GM21737 (cell line): ENCODE measurements around the gene TOGARAM1.

Source experiments
- ATAC-seq: cut with Tn5 transposase; IDR thresholded peaks from one replicate; pipeline ENCODE4 v1.9.1; 2021; ENCODE audit warnings: mild to moderate bottlenecking, moderate library complexity; ENCODE audit not compliant: unreplicated experiment

The TOGARAM1 gene

GRCh38 chr14:45083976-45084722 is 122.2 kb downstream of the TOGARAM1 start, which contains the start of gene PRPF39:
Gene PRPF39, plus strand, starts transcription at chr14:45084116. Its CDS starts 11,124 bp downstream, at chr14:45095240.
- peak; percentile 78 for ATAC-seq

DNA sequence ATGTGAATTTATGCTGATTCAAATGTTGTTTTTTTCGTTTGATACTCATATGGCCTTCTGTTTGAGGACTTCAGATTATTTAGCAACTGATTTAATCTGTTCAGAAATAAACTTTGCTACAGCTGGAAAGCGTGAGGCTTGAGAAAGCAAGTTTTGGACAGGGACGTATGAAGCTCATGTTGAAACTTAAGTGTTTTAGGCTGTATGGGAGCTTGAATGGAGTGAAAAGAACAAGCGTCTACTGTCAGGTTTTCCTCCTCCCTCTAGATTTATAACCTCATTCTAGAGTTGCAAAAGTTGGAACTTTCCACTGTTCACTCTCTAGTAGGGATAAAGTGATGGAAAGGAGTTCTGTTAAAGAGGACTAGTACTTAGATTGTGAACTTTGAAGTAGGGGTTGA is 123.0 kb downstream of the TOGARAM1 start:
- ATAC-seq: no peak

DNA sequence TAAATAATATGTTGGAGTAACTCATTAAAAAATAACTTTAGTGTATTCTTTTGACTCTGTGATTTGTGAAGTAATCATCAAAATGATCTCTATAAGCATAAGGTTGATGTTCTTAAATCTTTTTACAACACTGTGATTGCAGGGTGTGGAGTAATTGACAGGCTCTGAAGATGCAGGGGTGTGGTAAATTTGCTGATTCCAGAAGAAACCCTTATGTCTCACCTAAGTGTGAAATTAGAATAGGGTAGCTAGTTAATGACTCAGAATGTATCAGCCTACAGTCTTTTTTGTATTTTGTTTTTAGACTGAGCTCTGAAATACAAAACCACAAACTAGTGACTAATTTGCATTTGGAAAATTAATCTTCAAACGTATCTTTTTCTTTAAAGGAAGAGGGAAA is 127.8 kb downstream of the TOGARAM1 start:
- ATAC-seq: peak; percentile 47

- no peak for ATAC-seq
These were observed 129.7 kb downstream of the TOGARAM1 start for GRCh38 chr14:45091710-45092109.

- no peak for ATAC-seq
These were observed 132.3 kb downstream of the TOGARAM1 start for GRCh38 chr14:45094275-45094674.

- no peak for ATAC-seq
These were observed 133.2 kb downstream of the TOGARAM1 start for GRCh38 chr14:45095143-45095542.

DNA sequence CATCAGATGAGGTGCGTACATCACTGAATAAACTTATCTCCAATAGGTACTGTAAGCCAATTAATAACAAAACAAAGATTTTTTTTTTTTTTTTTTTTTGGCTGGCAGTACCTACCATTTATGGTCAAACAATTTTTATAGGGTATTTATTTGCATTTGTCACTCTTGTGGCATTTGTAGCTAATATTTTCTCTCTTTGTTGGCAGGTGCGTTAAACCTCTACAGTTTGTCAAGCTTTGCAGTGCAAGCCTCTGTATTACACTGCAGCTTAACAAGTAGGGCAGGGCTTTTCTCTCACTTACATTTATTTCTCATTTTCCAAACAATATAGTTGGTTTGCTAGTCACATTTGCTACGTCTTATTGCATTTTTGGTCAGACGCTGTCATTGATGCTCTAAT is 134.2 kb downstream of the TOGARAM1 start:
- ATAC-seq: no peak

DNA sequence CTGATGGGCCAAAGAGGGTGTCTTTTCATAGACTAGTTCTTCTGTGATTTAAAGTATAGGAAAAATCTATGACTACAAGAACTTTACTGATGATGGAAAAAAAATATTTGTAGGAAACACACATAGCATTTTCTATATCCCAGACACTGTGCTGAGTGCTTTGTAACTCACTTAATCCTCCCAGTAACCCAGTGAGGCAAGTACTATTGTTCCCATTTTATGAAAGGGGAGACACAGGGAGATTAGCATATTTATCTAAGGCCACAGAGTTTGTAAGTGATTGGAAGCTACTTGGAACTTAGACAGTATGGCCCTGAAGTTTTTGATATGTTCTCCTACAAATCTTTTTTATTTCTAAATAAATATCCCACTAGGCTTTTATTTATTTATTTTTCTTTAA is 141.8 kb downstream of the TOGARAM1 start:
- ATAC-seq: no peak

DNA sequence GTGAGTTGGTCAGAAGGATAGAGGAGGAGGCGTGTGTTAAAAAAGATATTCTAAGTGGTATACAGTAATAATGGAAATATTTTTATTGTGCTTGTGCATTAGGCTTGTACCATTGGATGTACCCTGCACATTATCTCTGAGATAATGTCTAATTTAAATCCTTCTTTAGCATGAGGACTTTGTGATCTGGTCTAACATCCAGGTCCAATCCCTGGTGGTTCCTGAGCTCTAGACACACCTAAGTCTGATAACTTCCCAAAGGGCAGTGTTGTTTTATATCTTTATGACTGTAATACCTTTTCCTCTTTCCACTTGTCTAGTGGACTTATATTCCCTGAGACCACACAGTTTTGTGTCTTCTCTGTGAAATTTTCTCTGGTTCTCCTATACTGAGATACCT is 142.6 kb downstream of the TOGARAM1 start:
- no peak for ATAC-seq

- ATAC-seq: no peak
These were observed 151.1 kb downstream of the TOGARAM1 start for GRCh38 chr14:45112896-45113781.

- no peak for ATAC-seq
These were observed 152.3 kb downstream of the TOGARAM1 start for GRCh38 chr14:45114327-45114726.

DNA sequence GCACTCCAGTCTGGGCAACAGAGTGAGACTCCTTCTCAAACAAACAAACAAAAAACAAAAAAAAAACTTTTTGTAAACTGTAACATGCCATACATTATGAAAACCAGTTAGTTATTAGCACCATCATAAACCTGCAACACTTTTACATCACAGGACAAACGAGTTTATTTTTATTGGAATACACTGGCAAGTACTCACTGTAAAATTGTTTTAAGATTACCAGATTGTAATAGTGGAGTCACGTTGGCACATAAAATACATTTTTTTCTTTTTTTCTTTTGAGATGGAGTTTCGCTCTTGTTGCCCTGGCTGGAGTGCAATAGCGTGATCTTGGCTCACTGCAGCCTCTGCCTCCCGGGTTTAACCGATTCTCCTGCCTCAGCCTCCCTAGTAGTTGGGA is 156.6 kb downstream of the TOGARAM1 start:
- ATAC-seq: no peak

GRCh38 chr14:45120096-45120495 is 158.1 kb downstream of the TOGARAM1 start:
- no peak for ATAC-seq

- no peak for ATAC-seq
These were observed 161.3 kb downstream of the TOGARAM1 start for GRCh38 chr14:45123271-45123670.
